HG03025 (cell line): Measurements from ENCODE around the gene CCDC88B.

Source experiments
- ATAC-seq: cut with Tn5 transposase; IDR thresholded peaks from one replicate; pipeline ENCODE4 v1.9.1; 2021; ENCODE audit warnings: mild to moderate bottlenecking, moderate library complexity; ENCODE audit not compliant: unreplicated experiment, low FRiP score

CCDC88B gene

GRCh38 chr11:64357904-64358535 lies 18.0 kb downstream of the CCDC88B start:
- ATAC-seq = no peak

DNA sequence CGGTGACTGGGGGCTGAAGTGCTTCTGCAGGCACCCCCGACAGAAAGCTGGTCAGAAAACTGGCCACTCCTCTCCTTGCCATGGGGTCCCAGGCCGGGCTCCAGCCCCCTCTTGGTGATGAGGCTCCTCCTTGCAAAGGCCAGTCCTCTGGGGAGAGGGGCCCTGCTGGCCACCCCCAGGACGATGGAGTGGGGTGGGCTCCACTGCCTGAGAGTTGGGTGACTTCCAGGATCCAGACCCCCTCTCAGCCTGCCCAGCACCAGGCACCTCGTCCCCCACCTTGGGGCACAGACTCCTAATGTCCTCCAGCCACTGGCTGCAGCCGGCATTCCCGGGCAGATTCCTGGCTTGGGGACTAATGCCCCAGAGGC lies 18.5 kb downstream of the CCDC88B start:
- no peak for ATAC-seq

DNA sequence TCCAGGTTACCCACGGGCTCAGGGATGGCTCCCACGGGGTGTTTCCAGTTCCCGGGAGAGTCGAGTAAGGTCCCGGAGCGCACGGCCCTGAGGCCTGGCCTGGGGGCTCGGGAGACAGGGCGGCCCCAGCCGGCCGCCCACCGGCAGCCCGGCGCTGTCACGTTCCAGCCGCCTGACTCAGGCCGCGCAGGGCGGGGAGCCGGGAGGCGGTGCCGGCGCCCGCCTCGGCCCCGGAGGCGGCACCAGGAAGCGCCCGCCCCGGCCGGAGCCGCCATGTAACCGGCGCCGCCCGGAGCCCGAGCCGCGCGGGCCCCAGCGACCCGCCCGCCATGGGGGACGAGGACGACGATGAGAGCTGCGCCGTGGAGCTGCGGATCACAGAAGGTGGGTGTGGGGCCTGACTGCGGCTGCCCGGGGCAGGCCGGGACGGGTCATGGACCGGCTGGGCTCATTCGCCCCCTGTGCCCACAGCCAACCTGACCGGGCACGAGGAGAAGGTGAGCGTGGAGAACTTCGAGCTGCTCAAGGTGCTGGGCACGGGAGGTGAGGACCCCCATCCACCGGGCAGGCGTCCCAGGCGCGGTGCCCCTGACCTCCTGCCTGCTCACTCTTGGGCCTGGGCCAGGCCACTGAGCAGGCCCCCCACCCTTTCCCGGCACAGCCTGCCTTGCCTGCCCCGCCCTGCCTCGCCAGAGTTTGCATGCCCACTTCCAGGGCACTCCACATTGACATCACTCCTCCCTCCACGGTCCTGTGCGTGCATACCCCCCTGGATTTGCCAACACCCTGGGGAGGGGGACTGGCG lies 19.1 kb downstream of the CCDC88B start, which contains the start of gene RPS6KA4:
Gene RPS6KA4 (plus strand): TSS at position 256 of the 805 bp plus-strand sequence. CDS start 74 bp downstream, at position 330.
- ATAC-seq = no peak

DNA sequence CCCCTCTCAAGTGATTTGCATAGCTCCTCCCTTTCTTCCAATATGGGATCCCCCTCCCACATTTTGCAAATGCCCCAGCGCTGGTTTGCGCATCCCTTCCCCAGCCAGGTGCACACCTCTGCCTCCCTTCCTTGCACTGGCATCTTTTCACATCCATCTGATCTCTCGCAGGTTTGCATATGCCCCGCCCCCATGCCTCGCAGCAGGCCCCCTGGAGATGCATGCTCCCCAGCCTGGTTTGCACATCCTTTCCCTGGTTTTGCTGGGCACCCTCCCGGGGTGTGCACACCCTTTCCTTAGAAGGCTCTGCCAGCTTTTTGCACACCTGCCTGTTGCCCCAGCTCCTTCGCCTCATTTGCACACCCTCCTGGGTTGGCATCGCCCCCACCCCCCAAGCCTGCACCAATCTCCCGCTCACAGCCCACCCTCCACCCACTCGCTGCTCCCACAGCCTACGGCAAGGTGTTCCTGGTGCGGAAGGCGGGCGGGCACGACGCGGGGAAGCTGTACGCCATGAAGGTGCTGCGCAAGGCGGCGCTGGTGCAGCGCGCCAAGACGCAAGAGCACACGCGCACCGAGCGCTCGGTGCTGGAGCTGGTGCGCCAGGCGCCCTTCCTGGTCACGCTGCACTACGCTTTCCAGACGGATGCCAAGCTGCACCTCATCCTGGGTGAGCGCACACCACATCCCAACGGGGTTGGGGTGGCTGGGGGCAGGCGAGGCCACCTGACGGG lies 19.9 kb downstream of the CCDC88B start:
- ATAC-seq = no peak

- ATAC-seq = no peak
Observed at GRCh38 chr11:64360448-64360921, 20.5 kb downstream of the CCDC88B start.

DNA sequence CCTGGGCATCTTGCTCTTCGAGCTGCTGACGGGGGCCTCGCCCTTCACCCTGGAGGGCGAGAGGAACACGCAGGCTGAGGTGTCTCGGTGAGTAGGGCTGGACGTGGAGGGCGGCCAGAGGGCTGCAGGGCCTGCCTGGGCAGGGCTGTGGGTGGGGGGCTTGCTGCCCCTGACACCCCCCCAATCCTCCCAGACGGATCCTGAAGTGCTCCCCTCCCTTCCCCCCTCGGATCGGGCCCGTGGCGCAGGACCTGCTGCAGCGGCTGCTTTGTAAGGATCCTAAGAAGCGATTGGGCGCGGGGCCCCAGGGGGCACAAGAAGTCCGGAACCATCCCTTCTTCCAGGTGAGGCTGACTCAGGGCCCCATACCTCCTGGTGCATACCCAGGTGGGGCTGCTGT lies 21.7 kb downstream of the CCDC88B start:
- ATAC-seq = no peak

DNA sequence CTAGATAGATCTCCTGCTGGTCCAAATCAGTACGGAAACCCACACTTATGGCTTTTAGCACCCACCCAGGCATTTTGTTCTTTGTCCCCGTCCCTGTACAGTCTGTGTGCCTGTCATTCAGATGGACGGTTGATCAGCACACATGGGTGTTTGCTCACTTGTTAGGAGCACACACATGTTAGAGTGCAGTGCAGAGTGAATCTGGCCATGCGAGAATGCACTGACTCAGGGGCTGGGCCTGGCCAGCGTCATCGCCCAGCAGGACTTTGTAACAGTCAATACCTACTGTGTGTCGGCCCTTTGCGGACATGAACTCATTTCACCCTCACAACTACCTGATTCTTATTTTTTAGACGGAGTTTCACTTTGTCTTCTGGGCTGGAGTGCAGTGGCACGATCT lies 22.3 kb downstream of the CCDC88B start:
- no peak for ATAC-seq

GRCh38 chr11:64364435-64364834 lies 24.4 kb downstream of the CCDC88B start:
- no peak for ATAC-seq

DNA sequence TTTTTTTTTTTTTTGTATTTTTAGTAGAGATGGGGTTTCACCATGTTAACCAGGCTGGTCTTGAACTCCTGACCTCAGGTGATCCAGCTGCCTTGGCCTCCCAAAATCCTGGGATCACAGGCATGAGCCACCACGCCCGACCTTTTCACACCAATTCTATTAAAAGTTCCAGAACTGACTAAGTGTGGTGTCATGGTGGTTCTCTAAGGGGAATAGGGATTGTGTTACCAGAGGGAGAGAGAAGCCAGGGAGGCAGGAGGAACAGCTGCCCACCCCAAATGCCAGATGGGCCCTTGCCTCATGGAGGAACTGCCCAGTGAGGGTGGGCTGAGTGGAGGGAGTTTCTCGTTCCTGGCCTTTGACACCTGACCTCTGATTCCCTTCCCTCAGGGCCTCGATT lies 24.9 kb downstream of the CCDC88B start:
- ATAC-seq = no peak

DNA sequence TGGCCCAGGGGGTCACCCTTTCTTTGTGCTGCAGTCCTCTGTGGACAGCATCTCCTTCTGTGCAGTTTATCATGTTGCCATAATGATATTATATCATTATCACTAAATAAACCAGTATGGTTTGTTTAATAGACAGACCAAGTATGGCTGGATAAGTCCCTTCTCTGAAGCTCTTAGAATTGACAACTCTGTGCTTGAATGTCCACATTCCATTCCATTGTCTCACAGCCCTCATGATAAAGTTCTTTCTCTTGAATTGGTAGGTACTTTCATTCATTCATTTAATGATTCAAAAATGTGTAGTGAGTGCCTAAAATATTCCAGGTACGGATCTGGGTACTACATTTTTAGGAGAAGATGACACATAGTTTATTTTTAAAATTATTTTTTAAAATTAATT lies 26.7 kb downstream of the CCDC88B start:
- ATAC-seq = no peak

DNA sequence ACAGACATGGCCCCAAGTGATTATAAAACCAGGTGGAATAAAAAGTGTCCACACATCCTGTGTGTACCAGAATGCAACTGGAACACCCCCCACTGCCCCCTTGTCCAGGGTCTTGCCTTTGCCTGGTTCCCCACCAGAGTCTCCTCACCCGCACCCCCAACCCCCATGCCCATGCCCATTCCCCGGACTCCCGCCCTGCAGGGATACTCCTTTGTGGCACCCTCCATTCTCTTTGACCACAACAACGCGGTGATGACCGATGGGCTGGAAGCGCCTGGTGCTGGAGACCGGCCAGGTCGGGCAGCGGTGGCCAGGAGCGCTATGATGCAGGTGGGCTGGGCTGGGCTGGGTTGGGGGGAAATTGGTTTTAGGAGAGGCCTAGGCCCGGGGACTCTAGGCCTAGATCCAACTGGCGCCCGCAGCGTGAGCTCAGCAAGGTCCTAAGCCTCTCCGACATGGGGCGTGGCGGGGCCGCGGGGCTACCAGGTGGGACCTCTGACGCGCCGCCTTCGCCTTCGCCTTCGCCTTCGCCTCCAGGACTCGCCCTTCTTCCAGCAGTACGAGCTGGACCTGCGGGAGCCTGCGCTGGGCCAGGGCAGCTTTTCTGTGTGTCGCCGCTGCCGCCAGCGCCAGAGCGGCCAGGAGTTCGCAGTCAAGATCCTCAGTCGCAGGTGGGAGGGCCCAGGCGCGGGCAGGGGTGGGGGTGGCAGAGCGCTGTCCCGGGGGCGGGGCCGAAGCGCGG lies 28.1 kb downstream of the CCDC88B start:
- no peak for ATAC-seq

- no peak for ATAC-seq
Observed at GRCh38 chr11:64368673-64369074, 28.7 kb downstream of the CCDC88B start.

- no peak for ATAC-seq
Observed at GRCh38 chr11:64369440-64370421, 29.7 kb downstream of the CCDC88B start.

- ATAC-seq = no peak
Observed at GRCh38 chr11:64371201-64371600, 31.2 kb downstream of the CCDC88B start.

- no peak for ATAC-seq
Observed at GRCh38 chr11:64372021-64372420, 32.0 kb downstream of the CCDC88B start.

DNA sequence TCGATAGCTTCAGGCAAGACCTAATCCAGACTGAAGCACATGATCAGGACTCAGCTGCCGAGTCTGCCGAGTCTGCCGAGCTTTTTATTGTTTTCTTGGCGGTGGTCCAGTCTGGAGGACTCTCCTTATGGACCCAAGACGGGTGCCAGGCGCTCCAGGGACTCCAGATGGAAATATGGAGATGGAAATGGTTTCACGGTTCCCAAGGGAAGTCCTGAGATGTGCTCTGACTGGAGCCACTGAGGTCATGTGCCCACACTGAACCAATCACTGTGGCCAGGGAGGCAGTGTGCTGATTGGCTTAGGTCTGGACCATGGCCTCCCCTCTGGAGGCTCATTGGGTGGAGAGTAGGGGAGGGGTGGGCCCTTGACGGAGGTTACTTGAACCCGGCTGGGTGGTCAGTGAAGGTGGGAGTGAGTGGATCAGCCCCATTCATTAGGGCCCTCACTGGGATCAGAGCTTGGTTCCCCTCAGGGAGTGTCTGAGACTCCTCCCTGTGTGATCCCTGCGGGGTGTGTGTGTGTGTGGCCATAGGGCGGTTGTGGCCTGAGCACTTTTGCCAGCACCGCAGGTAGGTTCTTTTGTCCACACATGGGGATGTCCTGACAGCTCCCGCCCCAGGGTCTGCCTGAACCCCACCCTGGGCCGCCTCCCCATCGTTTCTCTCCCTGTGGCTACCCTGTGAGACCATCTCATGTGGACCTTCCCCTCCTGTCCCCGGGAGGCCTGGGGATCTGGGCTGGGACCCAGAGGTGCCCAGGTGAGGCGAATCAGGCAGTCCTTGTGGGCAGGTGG lies 33.0 kb downstream of the CCDC88B start:
- no peak for ATAC-seq

GRCh38 chr11:64373598-64373974 lies 33.6 kb downstream of the CCDC88B start:
- no peak for ATAC-seq

DNA sequence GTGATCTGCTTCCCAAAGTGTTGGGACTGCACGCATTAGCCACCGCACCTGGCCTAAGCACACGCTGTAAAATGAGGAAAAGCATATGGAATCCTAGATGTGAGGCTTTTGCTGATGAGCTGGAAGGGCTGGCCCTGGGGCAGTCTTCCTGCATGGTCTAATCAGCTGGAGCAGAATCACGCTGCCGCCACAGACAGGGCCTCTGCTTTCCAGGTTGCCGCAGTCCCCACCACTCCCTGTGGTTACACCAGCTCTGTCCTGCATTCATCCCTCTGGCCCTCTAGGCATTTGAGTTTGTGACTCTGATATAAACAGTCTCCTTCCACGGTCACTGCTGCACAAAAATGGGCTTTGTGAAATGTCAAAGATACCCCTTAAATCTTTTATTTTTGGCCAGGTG lies 36.1 kb downstream of the CCDC88B start:
- no peak for ATAC-seq
